ENCODE results near the gene PCNX2.

GRCh38 chr1:233336554-233337456 lies 41.3 kb upstream of the PCNX2 start:
- no peak for TF ChIP-seq EP300 (IDR thresholded peaks at IDR 0.05)
- no peak for TF ChIP-seq CTCF (IDR thresholded peaks at IDR 0.05)

Measured in stomach (tissue), 4 donors.